ENCODE measurements around the gene PLA2G4E.

The PLA2G4E gene

GRCh38 chr15:42053010-42053409, 32.2 kb upstream of the PLA2G4E start:
- DNase-seq: no peak

GRCh38 chr15:42050484-42051255, 29.8 kb upstream of the PLA2G4E start:
- no peak for DNase-seq

- DNase-seq: no peak
These were observed 28.0 kb upstream of the PLA2G4E start for GRCh38 chr15:42048821-42049200.

- DNase-seq: no peak
These were observed 27.4 kb upstream of the PLA2G4E start for GRCh38 chr15:42048080-42048820.

GRCh38 chr15:42046597-42046996, 25.8 kb upstream of the PLA2G4E start:
- no peak for DNase-seq

- DNase-seq: no peak
These were observed 24.4 kb upstream of the PLA2G4E start for GRCh38 chr15:42045211-42045615.

- no peak for DNase-seq
These were observed 22.0 kb upstream of the PLA2G4E start for GRCh38 chr15:42042602-42043400.

- DNase-seq: no peak
These were observed 17.6 kb upstream of the PLA2G4E start for GRCh38 chr15:42038401-42038800.

- DNase-seq: no peak
These were observed 16.8 kb upstream of the PLA2G4E start for GRCh38 chr15:42037656-42038055.

- no peak for DNase-seq
These were observed 16.1 kb upstream of the PLA2G4E start for GRCh38 chr15:42036966-42037365.

- DNase-seq: no peak
These were observed 15.5 kb upstream of the PLA2G4E start for GRCh38 chr15:42036112-42036905.

- DNase-seq: no peak
These were observed 14.6 kb upstream of the PLA2G4E start for GRCh38 chr15:42035435-42035761.

GRCh38 chr15:42034628-42035434, 14.0 kb upstream of the PLA2G4E start:
- DNase-seq: no peak

- DNase-seq: no peak
These were observed 12.5 kb upstream of the PLA2G4E start for GRCh38 chr15:42033214-42033873.

- no peak for DNase-seq
These were observed 11.8 kb upstream of the PLA2G4E start for GRCh38 chr15:42032376-42033213.

- no peak for DNase-seq
These were observed 10.5 kb upstream of the PLA2G4E start for GRCh38 chr15:42031198-42031915.

GRCh38 chr15:42027521-42027920, 6.7 kb upstream of the PLA2G4E start:
- DNase-seq: no peak

- no peak for DNase-seq
These were observed 3.5 kb upstream of the PLA2G4E start for GRCh38 chr15:42024303-42024702.

- DNase-seq: no peak
These were observed 751 bp upstream of the PLA2G4E start for GRCh38 chr15:42021593-42021992.
